Effector memory CD4-positive, alpha-beta T cell (primary cell): ENCODE measurements around the gene MEI1.
"Not testable (repeated sequence)": the region's sequence is repeated elsewhere in the genome, so short reads cannot be mapped to it uniquely, and the experiment has no call there.

Experiments used
- DNase-seq, 3 donors: peaks; one replicate each; pipeline ENCODE4 v3.0.0-alpha.2; 2020
- H3K27ac ChIP-seq: 2 replicates; pipeline ENCODE4 v1.7.0; 2013; ENCODE audit warnings: mild to moderate bottlenecking, low read length, moderate library complexity; ENCODE audit not compliant: insufficient read depth, poor library complexity, severe bottlenecking
- H3K27me3 ChIP-seq: replicated peaks from 2 replicates; pipeline ENCODE4 v1.7.0; 2013; ENCODE audit warnings: mild to moderate bottlenecking, low read length; ENCODE audit not compliant: insufficient read depth, control insufficient read depth, poor library complexity, severe bottlenecking
- H3K36me3 ChIP-seq: 2 replicates; pipeline ENCODE4 v1.7.0; 2013; ENCODE audit warnings: mild to moderate bottlenecking, low read length, moderate library complexity; ENCODE audit not compliant: control insufficient read depth, insufficient read depth
- H3K4me1 ChIP-seq: 2 replicates; pipeline ENCODE4 v1.7.0; 2013; ENCODE audit warnings: low read length, mild to moderate bottlenecking; ENCODE audit not compliant: control insufficient read depth, insufficient read depth, poor library complexity, severe bottlenecking
- H3K4me3 ChIP-seq: 2 replicates; pipeline ENCODE4 v1.7.0; 2013; ENCODE audit warnings: low read length, low read depth, mild to moderate bottlenecking; ENCODE audit not compliant: insufficient read depth, poor library complexity, severe bottlenecking
- H3K9me3 ChIP-seq: 2 replicates; pipeline ENCODE4 v1.7.0; 2013; ENCODE audit warnings: mild to moderate bottlenecking, low read length, moderate library complexity; ENCODE audit not compliant: control insufficient read depth

The MEI1 gene

DNA sequence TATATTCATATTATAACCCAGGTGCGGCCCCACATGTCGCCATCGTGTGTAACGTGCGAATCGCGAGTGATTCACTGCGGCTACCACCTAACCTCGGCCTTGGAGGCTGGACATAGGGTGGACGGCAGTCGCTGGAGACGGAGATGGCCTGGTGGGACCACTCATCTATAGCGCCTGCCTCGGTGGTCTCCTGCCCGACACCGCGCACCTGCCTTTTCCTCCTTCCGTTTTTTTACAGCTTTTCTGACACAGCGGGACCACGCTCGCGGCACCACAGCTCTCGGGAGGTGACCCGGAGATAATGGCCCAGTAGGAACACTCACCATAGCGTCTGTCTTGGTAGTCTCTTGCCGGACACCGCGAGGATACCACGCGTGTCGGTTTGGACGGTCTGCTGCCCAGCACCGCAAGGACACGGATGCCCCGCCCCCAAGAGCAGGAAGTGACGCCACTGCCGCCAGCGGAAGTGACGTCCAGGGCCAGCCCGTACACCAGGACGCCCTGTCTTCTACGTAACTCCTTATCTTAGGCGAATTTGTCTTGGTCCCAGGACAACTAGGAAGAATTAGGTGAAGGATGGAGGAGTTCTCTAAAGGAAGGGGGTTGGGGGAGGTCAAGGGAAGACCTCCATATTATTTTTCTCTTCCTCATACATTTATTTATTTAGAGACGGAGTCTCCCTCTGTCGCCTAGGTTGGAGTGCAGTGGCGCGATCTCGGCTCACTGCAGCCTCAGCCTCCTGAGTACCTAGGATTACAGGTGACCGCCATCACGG, 17.1 kb upstream of the MEI1 start:
- H3K4me1 ChIP-seq: peaks cover 6% of the 10 kb centered on the region
- H3K4me3 ChIP-seq: peak overlapping the region; percentile 77
- peaks cover 27% of the 10 kb centered on the region for H3K36me3 ChIP-seq
- no peaks in the 10 kb centered on the region for H3K9me3 ChIP-seq
- peak overlapping the region; percentile 84 for H3K27ac ChIP-seq
- no peaks in the 10 kb centered on the region for H3K27me3 ChIP-seq
- peak; percentile 73 to 78 (median 74) for DNase-seq

DNA sequence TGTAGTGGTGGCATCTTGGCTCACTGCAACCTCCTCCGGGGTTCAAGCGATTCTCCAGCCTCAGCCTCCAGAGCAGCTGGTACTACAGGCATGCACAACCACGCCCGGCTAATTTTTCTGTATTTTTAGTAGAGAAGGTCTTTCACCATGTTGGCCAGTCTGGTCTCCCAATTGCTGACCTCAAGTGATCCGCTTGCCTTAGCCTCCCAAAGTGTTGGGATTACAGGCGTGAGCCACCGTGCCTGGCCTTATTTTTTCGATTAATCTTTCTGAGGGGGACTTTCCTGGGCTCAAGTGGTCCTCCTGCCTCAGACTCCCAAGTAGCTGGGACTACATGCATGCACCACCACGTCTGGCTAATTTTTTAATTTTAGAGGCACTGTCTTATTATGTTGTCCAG, 16.3 kb upstream of the MEI1 start:
- H3K4me1 ChIP-seq: peaks cover 9% of the 10 kb centered on the region
- no peak for DNase-seq
- H3K36me3 ChIP-seq: peaks cover 22% of the 10 kb centered on the region
- peak overlapping the region; percentile 84 for H3K27ac ChIP-seq
- H3K4me3 ChIP-seq: peak overlapping the region; percentile 77
- H3K27me3 ChIP-seq: no peaks in the 10 kb centered on the region
- H3K9me3 ChIP-seq: no peaks in the 10 kb centered on the region

DNA sequence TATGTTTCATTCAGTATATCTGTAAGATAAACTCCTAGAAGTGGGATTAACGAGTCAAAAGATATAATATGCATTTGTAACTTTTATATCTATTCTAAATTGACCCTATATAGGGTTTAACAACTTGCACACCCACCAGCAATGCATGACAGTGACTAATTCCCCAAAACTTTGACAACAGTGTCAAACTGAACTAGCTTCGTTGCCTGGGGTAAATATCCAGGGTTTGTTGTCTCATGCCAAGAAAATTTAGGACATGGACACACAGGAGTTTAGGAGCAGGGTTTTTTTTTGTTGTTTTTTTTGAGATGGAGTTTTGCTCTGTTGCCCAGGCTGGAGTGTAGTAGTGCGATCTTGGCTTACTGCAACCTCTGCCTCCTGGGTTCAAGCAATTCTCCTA, 15.7 kb upstream of the MEI1 start:
- H3K4me3 ChIP-seq: no peak overlapping the region
- peaks cover 16% of the 10 kb centered on the region for H3K36me3 ChIP-seq
- no peaks in the 10 kb centered on the region for H3K9me3 ChIP-seq
- no peak overlapping the region for H3K27ac ChIP-seq
- H3K27me3 ChIP-seq: no peaks in the 10 kb centered on the region
- DNase-seq: no peak
- H3K4me1 ChIP-seq: peaks cover 13% of the 10 kb centered on the region

DNA sequence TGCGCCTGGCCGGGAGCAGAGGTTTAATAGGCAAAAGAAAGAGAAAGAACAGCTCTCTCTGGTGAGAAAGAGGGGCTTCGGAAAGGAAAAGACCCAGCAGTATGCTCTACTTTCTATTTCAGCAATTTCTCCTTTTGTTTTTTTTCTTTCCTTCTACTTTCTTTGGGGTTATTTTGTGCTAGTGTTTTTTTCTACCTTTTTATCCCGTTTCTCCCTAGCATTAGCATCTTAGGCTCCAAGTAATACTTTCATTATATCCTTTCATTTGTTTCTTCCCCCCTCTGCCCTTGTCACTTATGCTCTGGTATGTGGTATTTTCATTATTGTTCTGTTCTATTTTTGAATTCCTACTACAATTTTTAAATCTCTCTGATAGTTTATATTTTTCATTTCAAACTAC, 15.1 kb upstream of the MEI1 start:
- DNase-seq: no peak
- H3K4me1 ChIP-seq: peaks cover 13% of the 10 kb centered on the region
- H3K27me3 ChIP-seq: no peaks in the 10 kb centered on the region
- no peak overlapping the region for H3K4me3 ChIP-seq
- no peak overlapping the region for H3K27ac ChIP-seq
- no peaks in the 10 kb centered on the region for H3K9me3 ChIP-seq
- peaks cover 10% of the 10 kb centered on the region for H3K36me3 ChIP-seq

DNA sequence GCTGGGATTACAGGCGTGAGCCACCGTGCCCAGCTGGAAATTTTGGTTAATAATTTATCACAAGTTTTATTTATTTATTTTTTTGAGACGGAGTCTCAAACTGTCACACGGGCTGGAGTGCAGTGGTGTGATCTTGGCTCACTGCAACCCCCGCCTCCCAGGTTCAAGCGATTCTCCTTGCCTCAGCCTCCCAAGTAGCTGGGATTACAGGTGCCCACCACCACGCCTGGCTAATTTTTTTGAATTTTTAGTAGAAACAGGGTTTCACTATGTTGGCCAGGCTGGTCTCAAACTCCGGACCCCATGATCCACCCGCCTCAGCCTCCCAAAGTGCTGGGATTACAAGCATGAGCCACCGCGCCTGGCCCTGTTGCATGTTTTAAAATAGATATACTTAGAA, 12.4 kb upstream of the MEI1 start:
- peaks cover 13% of the 10 kb centered on the region for H3K4me1 ChIP-seq
- not testable (repeated sequence) for H3K27ac ChIP-seq, H3K36me3 ChIP-seq, H3K9me3 ChIP-seq, H3K4me3 ChIP-seq, H3K27me3 ChIP-seq, DNase-seq

DNA sequence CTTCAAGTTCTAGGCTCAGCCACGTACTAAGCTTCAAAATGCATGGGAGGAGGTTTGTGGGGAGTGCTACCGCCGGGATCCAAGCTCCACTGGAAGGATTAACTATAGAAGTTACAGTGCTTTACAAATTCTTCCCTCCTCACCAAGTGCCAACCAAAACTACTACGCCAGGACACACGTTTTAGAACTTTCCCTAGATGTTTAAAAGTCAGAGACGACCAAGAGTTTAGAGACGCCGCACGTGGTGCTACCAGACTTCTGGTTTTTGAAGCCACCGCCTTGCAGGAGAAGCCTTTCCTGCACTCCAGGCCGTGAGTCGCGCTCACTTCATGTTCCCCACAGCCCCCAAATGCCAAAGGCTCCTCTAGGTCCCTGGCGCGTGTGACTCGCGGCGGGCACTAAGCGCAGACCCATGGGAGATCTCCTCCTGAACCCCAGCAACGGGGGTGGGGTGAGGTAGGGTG, 11.4 kb upstream of the MEI1 start:
- Histone ChIP-seq H3K36me3 (no peaks in the 10 kb centered on the region), H3K9me3 (no peaks in the 10 kb centered on the region), H3K27ac (peak overlapping the region; percentile 95), H3K4me3 (peak overlapping the region; percentile 93), H3K27me3 (no peaks in the 10 kb centered on the region), H3K4me1 (peaks cover 13% of the 10 kb centered on the region)
- DNase-seq: no peak

DNA sequence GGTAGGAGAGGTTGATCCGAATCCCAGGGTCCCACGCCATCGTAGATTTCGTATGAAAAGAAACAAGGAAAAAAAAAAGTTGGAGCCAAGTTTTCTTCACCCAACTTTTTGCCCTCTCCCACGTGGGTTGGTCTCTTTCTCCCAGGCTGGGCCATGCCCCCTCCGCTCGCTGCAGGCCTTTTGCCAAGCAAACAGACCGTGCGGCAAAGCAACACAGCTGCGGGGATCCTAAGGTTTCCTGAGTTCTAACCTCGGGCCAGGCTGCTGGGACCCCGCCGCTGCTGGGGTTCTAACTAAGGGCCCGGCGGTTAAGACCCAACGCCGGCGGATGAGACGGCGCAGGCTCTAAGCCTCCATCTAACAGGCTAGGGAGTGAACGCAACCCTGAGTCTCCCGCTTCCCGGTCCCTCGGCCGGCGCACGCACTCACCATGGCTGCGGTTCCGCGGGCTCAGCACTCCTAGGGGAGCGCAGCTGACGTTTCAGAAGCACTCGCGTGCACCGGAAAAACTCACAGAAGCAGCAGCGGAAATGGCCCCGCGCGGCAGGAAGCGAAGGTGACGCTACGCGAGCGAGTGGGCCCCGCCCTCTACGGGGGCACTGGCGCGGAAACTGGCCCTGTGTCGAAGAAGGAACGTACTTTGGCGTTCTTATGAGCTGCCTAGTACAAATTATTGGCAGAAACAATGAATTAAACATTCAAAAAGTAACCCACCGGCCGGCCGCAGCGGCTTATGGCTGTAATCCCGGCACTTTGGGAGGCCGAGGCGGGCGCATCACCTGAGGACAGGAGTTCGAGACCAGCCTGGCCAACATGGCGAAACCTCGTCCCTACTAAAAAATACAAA, 10.7 kb upstream of the MEI1 start, which contains the start of gene SNU13:
SNU13 (minus strand) TSS at position 503 of the 847 bp plus-strand sequence; CDS start at position 432, 71 bp downstream.
- Histone ChIP-seq H3K27me3 (no peaks in the 10 kb centered on the region), H3K4me1 (peaks cover 12% of the 10 kb centered on the region), H3K36me3 (peaks cover 3% of the 10 kb centered on the region), H3K4me3 (peak within 1 kb of the TSS; percentile 93), H3K9me3 (no peaks in the 10 kb centered on the region), H3K27ac (peak within 1 kb of the TSS; percentile 95)
- peak; percentile 88 to 91 (median 88) for DNase-seq

DNA sequence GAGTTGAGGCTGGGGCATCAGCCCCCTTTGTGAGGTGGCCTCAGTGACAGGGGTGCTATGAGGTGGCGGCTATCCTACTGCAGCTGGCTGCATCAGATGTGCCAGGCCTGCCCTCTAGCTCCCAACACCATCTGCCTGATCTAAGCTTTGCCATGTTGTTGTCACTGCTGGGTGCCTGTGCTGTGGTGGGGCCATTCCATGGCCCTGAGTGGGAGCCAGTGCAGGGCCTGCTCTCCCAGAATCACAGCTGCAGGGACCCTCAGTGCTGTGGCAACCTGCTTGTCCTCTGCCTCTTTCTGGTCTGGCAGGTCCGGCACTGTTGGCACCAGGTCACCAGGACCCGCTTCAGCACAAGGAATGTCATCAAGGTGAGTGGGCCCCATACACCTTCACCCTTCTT, 8.8 kb upstream of the MEI1 start:
- H3K27me3 ChIP-seq: no peaks in the 10 kb centered on the region
- no peak for DNase-seq
- H3K4me3 ChIP-seq: no peak overlapping the region
- peak overlapping the region; percentile 6 for H3K27ac ChIP-seq
- H3K4me1 ChIP-seq: peaks cover 9% of the 10 kb centered on the region
- no peaks in the 10 kb centered on the region for H3K9me3 ChIP-seq
- peaks cover 5% of the 10 kb centered on the region for H3K36me3 ChIP-seq

DNA sequence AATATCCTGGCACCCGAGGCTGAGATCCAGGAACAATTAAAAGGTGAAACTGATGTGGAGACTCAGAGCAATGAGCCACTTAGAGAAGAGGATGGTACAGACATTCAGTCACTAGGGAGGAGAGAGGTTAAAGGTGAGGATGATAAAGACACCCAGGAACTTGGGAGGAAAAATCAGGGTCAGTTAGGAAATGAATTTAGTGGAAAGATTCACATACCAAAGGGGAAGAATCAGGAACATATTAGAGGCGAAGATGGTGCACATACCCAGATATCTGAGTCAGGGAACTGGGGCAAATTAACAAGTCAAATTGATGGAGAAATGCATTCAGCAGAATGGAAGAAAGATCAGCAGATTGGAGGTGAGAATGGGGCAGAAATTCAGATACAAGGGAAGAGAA, 4.1 kb upstream of the MEI1 start:
- no peaks in the 10 kb centered on the region for H3K9me3 ChIP-seq
- peaks cover 5% of the 10 kb centered on the region for H3K36me3 ChIP-seq

DNA sequence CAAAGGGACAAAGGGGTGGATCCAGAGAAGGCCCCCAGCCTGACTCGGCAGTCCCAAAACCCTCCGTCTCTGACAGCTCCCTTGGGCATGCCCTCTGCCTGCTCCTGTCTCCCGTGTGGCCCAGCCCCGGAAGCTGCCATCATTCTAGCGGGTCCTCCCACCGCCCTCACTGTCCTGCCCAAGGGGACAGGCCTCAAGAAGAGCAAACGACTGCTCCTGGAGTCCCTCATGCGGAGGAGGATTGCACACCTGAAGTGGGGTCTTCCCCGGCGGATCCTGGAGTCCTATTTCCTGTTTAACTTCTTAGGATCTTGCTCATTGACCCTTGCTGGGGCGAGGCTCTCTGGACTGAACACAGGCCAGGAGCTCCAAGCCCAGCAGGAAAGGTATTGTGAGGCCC, 2.6 kb upstream of the MEI1 start:
- Histone ChIP-seq H3K27ac (peak overlapping the region; percentile 10), H3K4me3 (no peak overlapping the region), H3K4me1 (peaks cover 17% of the 10 kb centered on the region), H3K36me3 (peaks cover 5% of the 10 kb centered on the region), H3K27me3 (no peaks in the 10 kb centered on the region), H3K9me3 (no peaks in the 10 kb centered on the region)
- DNase-seq: no peak

More for the DNA sequence above, 4.1 kb upstream of the MEI1 start:
- no peak for DNase-seq
- H3K27ac ChIP-seq: no peak overlapping the region
- peaks cover 17% of the 10 kb centered on the region for H3K4me1 ChIP-seq
- H3K4me3 ChIP-seq: no peak overlapping the region
- no peaks in the 10 kb centered on the region for H3K27me3 ChIP-seq
